H1 (cell line): Measurements from ENCODE around the gene MCEMP1. TPM values are rescaled to one million over a fixed set of nuclear protein-coding genes. Genes with fewer than 3 reads are reported as not detected.

ENCODE experiments used
- CTCF ChIA-PET: fragments of 300-600 bp; sonication (Branson Sonifier 250); formaldehyde crosslinking; loops from one replicate; lab custom pipeline; 2021; ENCODE audit not compliant: partially characterized antibody; lab: Charles Lee
- POLR2A ChIA-PET: fragments of 300-600 bp; sonication (Branson Sonifier 250); formaldehyde crosslinking; loops from one replicate; lab custom pipeline; 2021; ENCODE audit warnings: inconsistent platforms; ENCODE audit not compliant: partially characterized antibody; lab: Charles Lee
- DNase-seq, 2 experiments: peaks; one replicate each; pipeline versions ENCODE4 v3.0.0 to v3.0.0-alpha.2; 2010 to 2022; ENCODE audit warnings: low spot score in 2 of 2, low read depth in 1 of 2, mixed read lengths in 1 of 2
- FAIRE-seq: peaks from 2 replicates; lab custom pipeline; 2011; peaks lifted over from hg19 to GRCh38; lab: Jason Lieb, UNC
- H2AFZ ChIP-seq: 2 replicates; pipeline ENCODE4 v1.8.1; 2012; ENCODE audit warnings: low read length, inconsistent platforms
- H2AK5ac ChIP-seq: 2 replicates; pipeline ENCODE4 v1.6.1; 2013; ENCODE audit warnings: low read depth, low read length
- H2BK120ac ChIP-seq: replicated peaks from 2 replicates; pipeline ENCODE3; 2013; ENCODE audit warnings: low read depth, low read length, inconsistent platforms
- H2BK12ac ChIP-seq: 2 replicates; pipeline ENCODE4 v1.6.1; 2013; ENCODE audit warnings: low read depth, low read length
- H2BK15ac ChIP-seq: 2 replicates; pipeline ENCODE4 v1.6.1; 2013; ENCODE audit warnings: low read length
- H2BK20ac ChIP-seq: 2 replicates; pipeline ENCODE4 v1.6.1; 2013; ENCODE audit warnings: low read length
- H2BK5ac ChIP-seq: 2 replicates; pipeline ENCODE4 v1.6.1; 2013; ENCODE audit warnings: low read depth, low read length
- H3K14ac ChIP-seq: 2 replicates; pipeline ENCODE4 v1.6.1; 2013; ENCODE audit warnings: inconsistent platforms; ENCODE audit not compliant: insufficient read length
- H3K18ac ChIP-seq: 2 replicates; pipeline ENCODE4 v1.6.1; 2013; ENCODE audit warnings: low read length; ENCODE audit errors: extremely low read depth
- H3K23ac ChIP-seq: 2 replicates; pipeline ENCODE4 v1.6.1; 2013; ENCODE audit warnings: inconsistent platforms; ENCODE audit not compliant: insufficient read length
- H3K23me2 ChIP-seq: 2 replicates; pipeline ENCODE4 v1.6.1; 2013; ENCODE audit warnings: low read depth, low read length
- H3K27ac ChIP-seq: 2 replicates; pipeline ENCODE4 v1.6.1; 2011; ENCODE audit warnings: low read depth, low read length, inconsistent platforms
- H3K27me3 ChIP-seq, 4 experiments: replicated peaks in 1 of 4; 1 replicate in 1 of 4; 2 replicates in 3 of 4; pipeline versions ENCODE4 v1.6.1 to v1.8.1; 2011 to 2013; ENCODE audit warnings: low read length in 3 of 4, mild to moderate bottlenecking in 3 of 4, inconsistent platforms in 2 of 4, mixed read lengths in 2 of 4, moderate library complexity in 1 of 4; ENCODE audit not compliant: control insufficient read depth in 3 of 4, insufficient read depth in 3 of 4; ENCODE audit errors: extremely low read depth in 1 of 4
- H3K36me3 ChIP-seq, 4 experiments: 2 replicates each; pipeline versions ENCODE4 v1.6.1 to v1.8.1; 2011 to 2013; ENCODE audit warnings: mild to moderate bottlenecking in 4 of 4, low read length in 3 of 4, moderate library complexity in 2 of 4, control low read depth in 1 of 4, inconsistent platforms in 1 of 4; ENCODE audit not compliant: insufficient read depth in 4 of 4, control insufficient read depth in 2 of 4
- H3K4ac ChIP-seq: replicated peaks from 2 replicates; pipeline ENCODE3; 2013; ENCODE audit warnings: low read length, low read depth, mixed read lengths, inconsistent platforms; ENCODE audit not compliant: insufficient read length
- H3K4me1 ChIP-seq, 4 experiments: replicated peaks in 1 of 4; 1 replicate in 1 of 4; 2 replicates in 3 of 4; pipeline versions ENCODE4 v1.6.1 to v1.8.1; 2011 to 2013; ENCODE audit warnings: low read length in 3 of 4, inconsistent platforms in 2 of 4, mixed read lengths in 1 of 4; ENCODE audit not compliant: insufficient read depth in 4 of 4, control insufficient read depth in 3 of 4
- H3K4me2 ChIP-seq, 2 experiments: 2 replicates each; pipeline versions ENCODE4 v1.6.1 to v1.8.1; 2011 to 2013; ENCODE audit warnings: low read depth in 2 of 2, low read length in 2 of 2, control low read depth in 1 of 2, inconsistent platforms in 1 of 2, mild to moderate bottlenecking in 1 of 2; ENCODE audit not compliant: insufficient read depth in 1 of 2
- H3K4me3 ChIP-seq, 4 experiments: fragments of 200-600, 300-600 bp in 1 of 4; sonication (generic), shearing (Covaris generic), sonication (Bioruptor Twin) in 1 of 4; 2 replicates each; pipeline versions ENCODE4 v1.5.1 to v1.8.1; 2011 to 2016; ENCODE audit warnings: low read length in 4 of 4, low read depth in 3 of 4, control low read depth in 2 of 4, inconsistent platforms in 2 of 4, mild to moderate bottlenecking in 2 of 4, mixed read lengths in 1 of 4, moderate library complexity in 1 of 4; ENCODE audit not compliant: insufficient read depth in 2 of 4; ENCODE audit errors: extremely low read depth in 1 of 4
- H3K56ac ChIP-seq: replicated peaks from 2 replicates; pipeline ENCODE3; 2013; ENCODE audit warnings: low read depth, mild to moderate bottlenecking, mixed read lengths, low read length, inconsistent platforms; ENCODE audit not compliant: insufficient read length
- H3K79me1 ChIP-seq: 2 replicates; pipeline ENCODE4 v1.6.1; 2013; ENCODE audit warnings: low read depth, low read length, control low read depth
- H3K79me2 ChIP-seq, 2 experiments: 2 replicates each; pipeline versions ENCODE4 v1.6.1 to v1.8.1; 2012 to 2013; ENCODE audit warnings: low read length in 2 of 2, mild to moderate bottlenecking in 2 of 2, inconsistent platforms in 1 of 2; ENCODE audit not compliant: insufficient read depth in 2 of 2, control insufficient read depth in 1 of 2
- H3K9ac ChIP-seq, 4 experiments: replicated peaks in 1 of 4; 1 replicate in 1 of 4; 2 replicates in 3 of 4; pipeline versions ENCODE4 v1.6.1 to v1.8.1; 2011 to 2013; ENCODE audit warnings: low read depth in 3 of 4, low read length in 3 of 4, control low read depth in 2 of 4, mild to moderate bottlenecking in 2 of 4, moderate library complexity in 2 of 4, inconsistent platforms in 1 of 4; ENCODE audit errors: extremely low read depth in 1 of 4
- H3K9me3 ChIP-seq, 2 experiments: 2 replicates each; pipeline versions ENCODE4 v1.6.1 to v1.8.1; 2012 to 2013; ENCODE audit warnings: mild to moderate bottlenecking in 2 of 2, moderate library complexity in 2 of 2, control low read depth in 1 of 2, inconsistent platforms in 1 of 2, low read depth in 1 of 2, low read length in 1 of 2, mixed read lengths in 1 of 2; ENCODE audit not compliant: insufficient read depth in 2 of 2
- H4K20me1 ChIP-seq, 2 experiments: replicated peaks in 1 of 2; 2 replicates each; pipeline versions ENCODE3 to v1.8.1; 2011 to 2013; ENCODE audit warnings: inconsistent platforms in 2 of 2, low read length in 2 of 2, mild to moderate bottlenecking in 1 of 2; ENCODE audit not compliant: insufficient read depth in 2 of 2, control insufficient read depth in 1 of 2
- H4K5ac ChIP-seq: 2 replicates; pipeline ENCODE4 v1.6.1; 2013; ENCODE audit warnings: low read length, low read depth, mixed read lengths, inconsistent platforms; ENCODE audit not compliant: insufficient read length
- H4K8ac ChIP-seq: 2 replicates; pipeline ENCODE4 v1.8.0; 2013; ENCODE audit warnings: mild to moderate bottlenecking, moderate library complexity, low read length, inconsistent platforms; ENCODE audit not compliant: insufficient read depth; ENCODE audit errors: extremely low read depth
- H4K91ac ChIP-seq: replicated peaks from 2 replicates; pipeline ENCODE3; 2013; ENCODE audit warnings: low read length, mixed read lengths, inconsistent platforms; ENCODE audit not compliant: insufficient read length
- CEBPB ChIP-seq: IDR thresholded peaks from 2 replicates; pipeline ENCODE4 v1.6.1; 2012; ENCODE audit warnings: low read depth, low read length
- GABPA ChIP-seq: IDR thresholded peaks from 2 replicates; pipeline ENCODE4 v1.6.1; 2011; ENCODE audit warnings: mild to moderate bottlenecking, low read length, moderate library complexity, borderline replicate concordance; ENCODE audit not compliant: insufficient read depth
- RAD21 ChIP-seq, 2 experiments: IDR thresholded peaks in 1 of 2; conservative IDR thresholded peaks in 1 of 2; 2 replicates each; pipeline ENCODE4 v1.6.1; 2011; ENCODE audit warnings: low read depth in 2 of 2, low read length in 2 of 2, improper control_type of control experiment in 1 of 2, inconsistent platforms in 1 of 2, mild to moderate bottlenecking in 1 of 2, moderate library complexity in 1 of 2
- polyA plus RNA-seq, 7 experiments: library from polyadenylated mRNA; depleted of rRNA in 3 of 7; stranded (reverse) in 5 of 7; unstranded in 2 of 7; fragments of >200 nt in 5 of 7; fragments of 200-250 nt in 2 of 7; gene quantifications; 1 replicate in 5 of 7; 2 replicates in 1 of 7; 4 replicates in 1 of 7; pipeline versions ENCODE4 v1.2.1 to v1.2.3, GENCODE V29; 2011 to 2013; ENCODE audit warnings: missing spikeins in 2 of 7, mixed read lengths in 2 of 7
- total RNA-seq: library from RNA; stranded (reverse); fragmentation: NEBNext Ultra II Directional; extraction: Animal tissue kit (Norgen Biotek cat#: 25700); gene quantifications from 2 replicates; pipeline ENCODE4 v1.2.1, GENCODE V29; 2021
- TF ChIP-seq, protein P1 (sequence below): IDR thresholded peaks from 2 replicates; pipeline ENCODE4 v1.6.1; 2011; ENCODE audit warnings: low read depth, mild to moderate bottlenecking, low read length; ENCODE audit not compliant: insufficient read depth

Gene MCEMP1
- total and polyA plus RNA-seq, 2 of the 8 experiments (the other 6 are each of a cell fraction or from before 2014, with no cell fraction given): not detected

DNA sequence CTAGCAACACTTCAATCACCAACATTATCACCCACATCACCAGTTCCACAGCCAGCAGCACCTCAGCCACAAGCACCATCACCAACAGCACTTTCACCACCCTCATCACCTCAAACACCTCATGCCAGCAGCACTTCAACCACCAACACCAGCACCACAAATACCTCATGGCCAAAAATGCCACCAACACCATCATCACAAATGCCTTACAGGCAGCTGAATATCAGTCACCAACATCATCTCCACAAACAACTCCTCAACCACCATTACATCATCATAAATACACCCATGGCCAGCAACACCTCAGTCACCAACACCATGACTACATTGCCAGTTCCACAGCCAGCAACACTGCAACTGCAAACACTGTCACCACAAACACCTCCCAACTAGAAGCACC lies 14.6 kb downstream of the MCEMP1 start:
- H3K56ac ChIP-seq: no peak overlapping the region
- ChIA-PET CTCF (no interaction called here), POLR2A (no interaction called here)
- no peak overlapping the region for H3K27ac ChIP-seq
- peak overlapping the region; percentile 96; the same call in 1 of the 2 replicates for H2AK5ac ChIP-seq
- H3K36me3 ChIP-seq: no peaks in the 10 kb centered on the region
- H3K9me3 ChIP-seq: no peaks in the 10 kb centered on the region
- FAIRE-seq (no peak), DNase-seq (no peak)
- no peaks in the 10 kb centered on the region for H3K79me1 ChIP-seq
- H3K4me3 ChIP-seq: no peak overlapping the region; a peak in 1 of 8 replicates
- peaks cover 0 to 4% of the 10 kb centered on the region in 2 experiments for H4K20me1 ChIP-seq
- H3K79me2 ChIP-seq: no peaks in the 10 kb centered on the region
- no peak overlapping the region for H3K9ac ChIP-seq
- no peak overlapping the region for H3K4ac ChIP-seq
- TF ChIP-seq CEBPB (no peak), RAD21 (IDR thresholded peaks at IDR 0.05 in 1 of 2, conservative IDR thresholded peaks at IDR 0.05 in 1 of 2; ENCODE audit: low read depth in 2 of 2, low read length in 2 of 2) (no peak), GABPA (no peak)
- TF ChIP-seq, protein P1, sequence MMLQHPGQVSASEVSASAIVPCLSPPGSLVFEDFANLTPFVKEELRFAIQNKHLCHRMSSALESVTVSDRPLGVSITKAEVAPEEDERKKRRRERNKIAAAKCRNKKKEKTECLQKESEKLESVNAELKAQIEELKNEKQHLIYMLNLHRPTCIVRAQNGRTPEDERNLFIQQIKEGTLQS: no peak
- no peak overlapping the region for H3K14ac ChIP-seq
- peak overlapping the region; percentile 49 for H4K91ac ChIP-seq
- no peaks in the 10 kb centered on the region; a peak in 2 of 7 replicates for H3K27me3 ChIP-seq
- no peak overlapping the region for H4K8ac ChIP-seq
- H3K23ac ChIP-seq: no peak overlapping the region
- H3K23me2 ChIP-seq: peaks cover 14% of the 10 kb centered on the region
- H2BK15ac ChIP-seq: no peak overlapping the region; the same call in 1 of the 2 replicates
- H4K5ac ChIP-seq: no peak overlapping the region
- H2BK120ac ChIP-seq: no peak overlapping the region
- H2AFZ ChIP-seq: no peak overlapping the region
- H2BK5ac ChIP-seq: no peak overlapping the region
- peak overlapping the region; percentile 50; the same call in 1 of the 2 replicates for H2BK12ac ChIP-seq
- H3K18ac ChIP-seq: no peak overlapping the region
- H3K4me2 ChIP-seq: no peak overlapping the region
- no peaks in the 10 kb centered on the region; a peak in 1 of 7 replicates for H3K4me1 ChIP-seq
- H2BK20ac ChIP-seq: no peak overlapping the region
